GM21528 (cell line): ENCODE results near the gene RBM17.
"Not testable (repeated sequence)": the region's sequence is repeated elsewhere in the genome, so short reads cannot be mapped to it uniquely, and the experiment has no call there.

Experiments used
- ATAC-seq: cut with Tn5 transposase; IDR thresholded peaks from one replicate; pipeline ENCODE4 v1.9.1; 2021; ENCODE audit warnings: mild to moderate bottlenecking, moderate library complexity; ENCODE audit not compliant: unreplicated experiment, low FRiP score

Gene RBM17, protein sequence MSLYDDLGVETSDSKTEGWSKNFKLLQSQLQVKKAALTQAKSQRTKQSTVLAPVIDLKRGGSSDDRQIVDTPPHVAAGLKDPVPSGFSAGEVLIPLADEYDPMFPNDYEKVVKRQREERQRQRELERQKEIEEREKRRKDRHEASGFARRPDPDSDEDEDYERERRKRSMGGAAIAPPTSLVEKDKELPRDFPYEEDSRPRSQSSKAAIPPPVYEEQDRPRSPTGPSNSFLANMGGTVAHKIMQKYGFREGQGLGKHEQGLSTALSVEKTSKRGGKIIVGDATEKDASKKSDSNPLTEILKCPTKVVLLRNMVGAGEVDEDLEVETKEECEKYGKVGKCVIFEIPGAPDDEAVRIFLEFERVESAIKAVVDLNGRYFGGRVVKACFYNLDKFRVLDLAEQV

GRCh38 chr10:6088721-6089333, at the start of gene RBM17:
RBM17 (plus strand) TSS chr10:6089034; CDS start chr10:6097066, 8,032 bp downstream.
- ATAC-seq: peak; percentile 74

GRCh38 chr10:6039711-6040110, 49.1 kb upstream of the RBM17 start:
- ATAC-seq: no peak

- no peak for ATAC-seq
Measured at GRCh38 chr10:6040205-6040604, 48.6 kb upstream of the RBM17 start.

DNA sequence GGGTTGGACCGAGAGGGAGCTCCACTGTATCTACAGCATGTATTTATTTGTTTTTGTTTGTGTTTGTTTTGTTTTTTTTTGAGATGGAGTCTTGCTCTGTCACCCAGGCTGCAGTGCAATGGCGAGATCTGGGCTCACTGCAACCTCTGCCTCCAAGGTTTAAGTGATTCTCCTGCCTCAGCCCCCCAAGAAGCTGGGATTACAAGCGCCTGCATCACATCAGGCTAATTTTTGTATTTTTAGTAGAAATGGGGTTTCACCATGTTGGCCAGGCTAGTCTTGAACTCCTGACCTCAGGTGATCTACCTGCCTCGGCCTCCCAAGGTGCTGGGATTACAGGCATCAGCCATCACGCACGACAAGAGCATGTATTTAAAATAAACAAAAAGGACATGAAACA, 45.5 kb upstream of the RBM17 start:
- not testable (repeated sequence) for ATAC-seq

DNA sequence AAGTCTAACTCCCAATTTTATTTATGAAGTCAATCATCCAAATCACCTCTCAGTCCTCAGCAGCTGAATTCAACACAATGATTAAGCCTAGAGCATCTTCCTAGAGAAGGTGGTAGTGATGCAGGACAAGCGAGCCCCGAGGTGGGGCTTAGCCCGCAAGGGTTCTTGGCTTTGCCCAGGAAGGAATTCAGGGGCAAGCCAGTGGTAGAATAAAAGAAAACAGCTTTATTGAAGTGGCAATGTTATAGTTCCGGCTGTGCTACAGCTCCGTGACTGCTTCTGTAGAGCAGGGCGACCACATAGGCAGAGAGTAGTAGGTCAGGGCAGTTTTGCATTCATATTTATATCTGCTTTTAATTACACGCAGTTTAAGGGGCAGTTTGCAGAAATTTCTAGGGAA, 44.8 kb upstream of the RBM17 start:
- ATAC-seq: no peak

- ATAC-seq: no peak
Measured at GRCh38 chr10:6044751-6045313, 44.0 kb upstream of the RBM17 start.

GRCh38 chr10:6045314-6045848, 43.5 kb upstream of the RBM17 start:
- no peak for ATAC-seq

DNA sequence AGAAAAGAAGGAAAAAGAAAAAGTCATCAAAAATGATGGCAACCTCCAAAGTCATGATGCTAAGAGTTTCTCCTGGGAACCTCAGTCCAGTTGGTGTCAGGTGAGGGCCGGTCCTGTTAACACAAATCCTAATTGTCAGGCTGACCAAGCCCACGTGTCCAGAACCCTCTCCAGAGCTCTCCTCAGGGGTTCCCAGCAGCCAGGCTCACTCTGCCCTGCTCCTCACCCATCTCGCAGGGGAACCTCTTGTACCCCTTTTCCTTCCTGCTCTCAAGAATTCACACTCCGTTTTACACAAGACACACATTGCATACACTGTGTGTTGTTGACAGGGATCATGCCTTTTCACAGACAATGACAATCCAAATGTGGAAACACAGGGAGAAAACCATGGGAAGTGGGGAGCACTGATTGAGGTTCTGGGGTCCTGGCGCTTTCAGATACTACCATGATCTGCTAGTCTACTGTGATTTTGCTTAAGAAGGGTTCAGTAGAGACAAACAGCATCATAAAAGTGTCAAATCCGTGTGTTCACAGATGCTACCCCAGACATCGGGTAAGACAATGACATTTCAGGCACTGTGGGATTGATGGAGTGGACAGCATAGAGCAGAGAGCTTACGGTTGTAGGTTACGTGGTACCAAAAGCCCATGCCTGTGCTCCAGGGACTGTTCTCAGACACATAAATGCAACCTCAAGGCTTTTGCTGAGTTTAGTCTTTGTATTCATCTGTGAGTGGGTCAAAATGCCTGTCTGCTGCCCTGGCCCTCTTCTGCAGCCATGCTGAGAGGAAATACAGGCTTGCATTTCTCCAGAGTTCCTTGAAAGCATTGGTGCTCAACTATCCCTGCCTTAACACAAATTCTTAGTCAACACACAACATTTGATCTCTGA, 42.7 kb upstream of the RBM17 start:
- no peak for ATAC-seq

GRCh38 chr10:6046773-6047611, 41.8 kb upstream of the RBM17 start:
- no peak for ATAC-seq

DNA sequence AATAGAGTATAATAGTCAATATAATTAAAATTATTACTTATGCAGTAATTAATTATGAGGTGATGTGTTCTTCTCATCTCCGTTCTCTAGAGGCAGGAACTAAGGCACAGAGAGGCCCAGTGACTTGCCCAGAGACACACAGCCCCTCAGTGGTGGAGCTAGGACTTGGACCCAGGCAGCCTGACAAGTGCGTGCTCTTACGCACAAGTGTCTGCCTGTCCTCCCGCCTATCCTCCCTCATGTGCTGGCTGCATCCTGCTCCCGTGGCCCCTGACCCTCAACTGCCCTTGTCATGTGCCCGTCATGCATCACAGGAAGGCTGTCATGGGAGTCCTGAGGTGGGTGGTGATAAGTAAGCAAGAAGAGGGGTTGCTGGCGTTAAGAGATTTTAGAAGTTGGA, 41.0 kb upstream of the RBM17 start:
- ATAC-seq: no peak

DNA sequence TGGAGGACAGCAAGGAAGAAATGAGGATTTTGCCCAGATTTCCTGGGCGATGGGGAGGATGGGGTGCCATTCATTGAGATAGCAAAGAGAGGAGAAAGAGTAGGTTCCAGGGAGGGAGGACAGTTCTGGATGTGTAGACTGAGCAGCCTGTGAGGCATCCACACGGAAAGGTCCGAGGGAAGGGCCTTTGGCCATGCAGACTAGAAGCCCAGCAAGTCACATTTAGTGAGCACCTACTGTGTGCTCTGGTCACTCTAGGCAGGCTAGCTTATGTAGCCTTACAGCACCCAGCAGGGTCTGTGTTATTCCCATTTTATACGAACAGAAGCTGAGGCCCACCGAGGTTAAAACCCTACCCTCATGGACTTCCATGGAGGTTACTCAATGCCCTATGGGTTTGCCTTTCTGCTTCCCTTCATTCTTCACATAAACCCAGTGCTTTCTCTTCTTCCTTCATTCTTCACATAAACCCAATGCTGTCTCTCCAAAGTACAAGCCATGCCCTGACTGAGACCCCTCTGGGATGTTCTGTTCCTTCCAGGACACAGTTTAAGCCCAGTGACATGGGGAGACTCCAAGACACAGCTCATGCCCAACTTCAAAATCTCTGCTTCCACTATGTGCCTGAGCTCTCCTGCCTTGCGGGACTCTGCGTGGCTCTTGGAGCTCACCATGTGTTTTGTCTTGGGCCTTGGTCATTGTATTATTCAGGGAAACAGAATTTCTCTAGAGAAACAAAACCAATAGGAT, 40.4 kb upstream of the RBM17 start:
- ATAC-seq: no peak

DNA sequence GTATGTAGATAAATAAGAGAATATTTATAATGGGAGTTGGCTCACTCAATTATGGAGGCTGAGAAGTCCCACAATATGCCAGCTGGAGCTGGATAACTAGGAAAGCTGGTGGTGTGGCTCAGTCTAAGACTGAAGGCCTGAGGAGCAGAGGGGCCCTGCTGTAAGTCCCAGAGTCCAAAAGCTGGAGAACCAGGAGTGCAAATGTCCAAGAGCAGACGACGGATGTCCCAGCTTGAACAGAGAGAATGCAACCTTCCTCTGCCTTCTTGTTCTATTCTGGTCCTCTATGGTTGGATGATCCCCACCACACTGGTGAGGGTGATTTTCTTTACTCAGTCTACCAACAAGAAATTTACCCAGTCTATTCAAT, 39.8 kb upstream of the RBM17 start:
- ATAC-seq: no peak

DNA sequence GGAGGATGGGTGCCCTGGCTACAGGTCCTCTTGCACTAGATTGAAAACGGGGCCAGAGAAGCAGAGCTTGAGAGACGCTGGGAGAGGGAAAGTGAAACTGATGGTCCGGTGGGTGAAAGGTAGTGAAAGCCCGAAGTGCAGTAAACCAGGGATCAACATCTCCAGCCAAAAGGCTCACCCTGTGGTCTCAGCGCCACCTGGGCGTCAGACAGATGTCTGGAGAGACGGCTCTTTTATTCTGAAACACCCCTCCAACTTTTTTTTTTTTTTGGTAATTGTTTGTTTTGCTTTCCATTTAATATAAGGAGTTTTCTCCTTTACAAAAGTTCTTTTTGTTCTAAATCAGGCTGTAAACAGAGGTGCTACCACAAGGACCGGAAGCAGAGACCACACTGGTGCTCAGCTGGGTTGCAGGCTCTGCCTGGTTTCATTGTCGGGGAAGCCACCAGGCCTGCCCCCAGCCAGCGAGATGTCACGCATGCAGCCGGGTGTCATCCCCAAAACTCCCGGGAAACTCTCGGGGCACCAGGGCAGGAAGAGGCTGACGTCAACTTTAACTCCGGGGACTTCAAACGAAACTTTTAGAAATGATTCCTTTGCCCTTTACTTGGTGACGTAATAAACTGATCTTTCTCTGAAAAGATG, 37.9 kb upstream of the RBM17 start:
- ATAC-seq: peak; percentile 72

DNA sequence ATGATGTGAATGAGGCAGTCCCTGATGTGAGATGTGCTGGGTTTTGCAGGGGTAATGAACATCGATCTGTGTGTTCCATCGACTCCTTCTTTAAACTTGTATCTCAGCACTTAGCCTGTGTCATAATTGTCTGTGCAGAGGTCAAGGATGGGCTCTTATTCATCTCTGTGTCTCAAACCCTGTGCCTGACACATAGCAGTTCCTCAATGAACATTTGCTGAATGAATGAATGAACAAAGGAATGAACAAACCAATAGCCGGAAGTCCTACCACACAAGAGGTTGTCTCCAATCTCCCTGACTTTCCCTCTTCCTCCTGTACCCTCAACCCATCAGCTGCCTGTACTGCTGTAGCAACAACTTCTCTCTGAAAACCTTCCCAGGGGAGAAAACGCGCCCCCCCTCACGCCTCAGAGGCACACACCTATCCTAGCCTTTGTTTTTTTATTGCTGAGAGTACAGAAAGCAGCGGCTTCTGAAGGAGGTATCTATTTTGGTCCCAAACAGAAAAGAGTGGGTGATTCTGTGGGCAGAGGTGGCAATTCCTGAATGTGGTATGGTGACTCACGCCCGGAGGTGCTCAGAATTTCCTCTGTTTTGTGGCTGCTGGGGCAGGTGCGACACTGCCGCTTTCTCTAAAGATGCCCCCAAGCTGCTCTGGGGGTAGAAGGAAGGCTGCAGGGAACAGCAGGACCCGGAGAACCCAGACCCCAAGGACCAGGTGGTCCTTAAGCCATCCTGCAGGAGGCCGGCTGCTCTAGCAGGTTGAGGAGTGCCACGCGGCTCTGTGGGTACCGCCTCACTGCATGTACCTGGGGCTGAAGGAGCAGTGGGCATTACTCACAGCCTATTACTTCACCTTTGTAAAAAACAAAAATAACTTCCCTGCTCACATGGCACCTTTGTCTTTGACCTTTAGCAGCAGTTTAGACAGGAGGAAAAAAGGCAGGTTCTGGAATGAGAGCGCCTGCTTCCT, 36.3 kb upstream of the RBM17 start:
- ATAC-seq: no peak

GRCh38 chr10:6053303-6053702, 35.5 kb upstream of the RBM17 start:
- no peak for ATAC-seq

DNA sequence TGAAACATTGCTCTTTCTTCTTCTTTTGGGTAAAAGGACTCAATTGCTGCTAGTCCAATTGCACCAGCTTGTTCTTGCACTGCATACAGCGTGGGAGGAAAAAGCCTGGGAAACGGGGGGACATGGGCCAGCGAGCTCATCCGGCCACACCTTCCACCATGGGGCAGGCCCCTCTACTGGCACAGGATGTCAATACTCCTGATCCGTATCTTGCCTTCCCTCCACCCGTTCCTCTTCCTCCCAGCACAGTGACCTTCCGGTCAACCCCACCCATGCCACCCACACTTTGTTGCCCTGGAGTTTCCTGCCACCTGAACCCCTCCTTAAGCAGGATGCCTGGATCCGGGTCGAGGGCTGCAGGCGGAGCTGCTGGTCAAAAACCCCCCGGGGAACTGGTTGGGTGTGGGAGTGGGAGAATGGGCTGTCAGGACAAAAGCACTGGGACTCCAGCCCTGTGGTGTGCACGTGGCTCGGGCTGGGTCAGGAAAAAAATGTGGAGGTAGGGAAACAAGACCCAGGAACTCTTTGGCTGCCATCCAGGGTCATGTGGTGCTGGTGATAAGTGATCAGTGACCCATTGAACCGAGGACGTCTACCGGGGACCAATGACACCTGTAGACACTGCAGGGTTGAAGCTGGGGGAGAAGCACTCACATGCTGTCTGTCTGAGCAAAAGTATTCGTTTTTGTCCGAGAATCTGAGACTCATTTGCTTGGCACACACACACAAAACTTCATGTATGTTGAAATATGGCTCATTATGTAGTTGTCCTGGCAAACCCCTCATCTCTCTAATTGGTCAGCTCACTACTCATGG, 34.8 kb upstream of the RBM17 start:
- ATAC-seq: no peak

GRCh38 chr10:6054884-6055283, 34.0 kb upstream of the RBM17 start:
- no peak for ATAC-seq
